ENCODE results near the gene MOB1B.

- no peak for TF ChIP-seq FOXM1 (IDR thresholded peaks at IDR 0.05; ENCODE audit: borderline replicate concordance)
- TF ChIP-seq SP1 (IDR thresholded peaks at IDR 0.05): no peak
- TF ChIP-seq SUZ12 (IDR thresholded peaks at IDR 0.05): no peak
- no peak for TF ChIP-seq FOXA1 (IDR thresholded peaks at IDR 0.05)
- TF ChIP-seq HDGF (IDR thresholded peaks at IDR 0.05; ENCODE audit: borderline replicate concordance): no peak
- no peak for TF ChIP-seq NFRKB (IDR thresholded peaks at IDR 0.05)
Measured at GRCh38 chr4:70997546-70997945, 95.4 kb downstream of the MOB1B start.

Measured in HEK293T (cell line).